HepG2 (cell line): ENCODE measurements around the gene ATP1B2. TPM values are rescaled to one million over a fixed set of nuclear protein-coding genes. Genes with fewer than 3 reads are reported as not detected.

ENCODE experiments used
- AHR ChIP-seq: IDR thresholded peaks from 2 replicates; pipeline ENCODE4 v1.6.1; 2018; ENCODE audit warnings: missing genetic modification reagents, missing compliant biosample characterization
- ARHGAP35 ChIP-seq: sonication (generic); formaldehyde crosslinking; IDR thresholded peaks from 2 replicates; pipeline ENCODE4 v1.9.0; 2022; ENCODE audit warnings: mild to moderate bottlenecking, inconsistent platforms, moderate library complexity, missing genetic modification reagents, borderline replicate concordance
- ATF7-NPFF ChIP-seq: sonication (generic); formaldehyde crosslinking; IDR thresholded peaks from 2 replicates; pipeline ENCODE4 v1.8.1; 2023; ENCODE audit warnings: mild to moderate bottlenecking, low read depth, missing genetic modification reagents, moderate library complexity
- EEA1 ChIP-seq: sonication (generic); formaldehyde crosslinking; IDR thresholded peaks from 2 replicates; pipeline ENCODE4 v1.5.1; 2020; ENCODE audit warnings: mild to moderate bottlenecking, missing genetic modification reagents, borderline replicate concordance
- HOMEZ ChIP-seq: IDR thresholded peaks from 2 replicates; pipeline ENCODE4 v1.6.1; 2016; ENCODE audit warnings: low read depth
- MEIS1 ChIP-seq: sonication (generic); formaldehyde crosslinking; IDR thresholded peaks from 2 replicates; pipeline ENCODE4 v1.9.0; 2021; ENCODE audit warnings: mild to moderate bottlenecking, missing genetic modification reagents, moderate library complexity, borderline replicate concordance
- NR2F1 ChIP-seq, 2 experiments: fragments of 450-650 bp in 1 of 2; formaldehyde crosslinking in 1 of 2; IDR thresholded peaks; 2 replicates each; pipeline versions ENCODE4 v1.5.0 to v1.6.1; 2016 to 2020; ENCODE audit warnings: mild to moderate bottlenecking in 1 of 2, missing compliant biosample characterization in 1 of 2, missing genetic modification reagents in 1 of 2, moderate library complexity in 1 of 2
- NR2F2 ChIP-seq: IDR thresholded peaks from 2 replicates; pipeline ENCODE4 v1.6.1; 2012; ENCODE audit warnings: low read depth, inconsistent platforms, borderline replicate concordance
- NR3C1 ChIP-seq: sonication (generic); formaldehyde crosslinking; IDR thresholded peaks from 2 replicates; pipeline ENCODE4 v1.4.0; 2020; ENCODE audit warnings: missing genetic modification reagents
- PHF20 ChIP-seq: sonication (generic); formaldehyde crosslinking; IDR thresholded peaks from 2 replicates; pipeline ENCODE4 v1.5.0; 2020; ENCODE audit warnings: mild to moderate bottlenecking, missing genetic modification reagents
- REL ChIP-seq: sonication (generic); formaldehyde crosslinking; conservative IDR thresholded peaks from 2 replicates; pipeline ENCODE4 v1.8.0; 2022; ENCODE audit warnings: mild to moderate bottlenecking, missing genetic modification reagents, moderate library complexity
- SMAD1 ChIP-seq: sonication (generic); formaldehyde crosslinking; IDR thresholded peaks from 2 replicates; pipeline ENCODE4 v1.4.0; 2020; ENCODE audit warnings: missing genetic modification reagents, low read depth, mild to moderate bottlenecking, borderline replicate concordance
- TFAP4 ChIP-seq: sonication (generic); IDR thresholded peaks from 2 replicates; pipeline ENCODE4 v1.6.1; 2016; ENCODE audit warnings: low read depth, borderline replicate concordance
- ZBTB20 ChIP-seq: sonication (generic); formaldehyde crosslinking; IDR thresholded peaks from 2 replicates; pipeline ENCODE4 v1.8.1; 2023; ENCODE audit warnings: missing genetic modification reagents, low read depth, mild to moderate bottlenecking, borderline replicate concordance
- ZC3H4 ChIP-seq: sonication (generic); formaldehyde crosslinking; IDR thresholded peaks from 2 replicates; pipeline ENCODE4 v1.4.0; 2020; ENCODE audit warnings: missing genetic modification reagents, borderline replicate concordance
- ZNF3 ChIP-seq: IDR thresholded peaks from 2 replicates; pipeline ENCODE4 v1.7.0; 2017; ENCODE audit warnings: inconsistent platforms
- ZNF30 ChIP-seq: sonication (generic); formaldehyde crosslinking; IDR thresholded peaks from 2 replicates; pipeline ENCODE4 v1.5.0; 2020; ENCODE audit warnings: mild to moderate bottlenecking, missing genetic modification reagents
- ZNF317 ChIP-seq: sonication (generic); formaldehyde crosslinking; IDR thresholded peaks from 2 replicates; pipeline ENCODE4 v1.5.0; 2020; ENCODE audit warnings: mild to moderate bottlenecking, missing genetic modification reagents
- ZNF574 ChIP-seq: sonication (generic); formaldehyde crosslinking; IDR thresholded peaks from 2 replicates; pipeline ENCODE4 v1.4.0; 2020; ENCODE audit warnings: missing genetic modification reagents
- ZNF720 ChIP-seq: sonication (generic); formaldehyde crosslinking; IDR thresholded peaks from 2 replicates; pipeline ENCODE4 v1.4.0; 2020; ENCODE audit warnings: missing genetic modification reagents
- ZNF850 ChIP-seq: sonication (generic); formaldehyde crosslinking; conservative IDR thresholded peaks from 2 replicates; pipeline ENCODE4 v1.9.0; 2021; ENCODE audit warnings: mild to moderate bottlenecking, missing genetic modification reagents
- polyA plus RNA-seq, 8 experiments: library from polyadenylated mRNA; depleted of rRNA in 3 of 8; stranded (reverse) in 7 of 8; unstranded in 1 of 8; fragments of >200 nt; fragmentation: Illumina TruSeq in 4 of 8; extraction: Trizol in 4 of 8; gene quantifications; 2 replicates each; pipeline versions ENCODE4 v1.2.1 to v1.2.3, GENCODE V29; 2011 to 2016; ENCODE audit warnings: low read depth in 4 of 8, missing spikeins in 1 of 8, mixed read lengths in 1 of 8; ENCODE audit not compliant: insufficient read depth in 1 of 8
- total RNA-seq, 5 experiments: library from RNA; depleted of rRNA; stranded (reverse); fragments of >200 nt; fragmentation: Illumina TruSeq; extraction: Trizol; gene quantifications; 2 replicates each; pipeline ENCODE4 v1.2.3, GENCODE V29; 2016; ENCODE audit warnings: low read depth in 1 of 5
- TF ChIP-seq, protein P1 (sequence below): sonication (generic); formaldehyde crosslinking; IDR thresholded peaks from 2 replicates; pipeline ENCODE4 v1.4.0; 2020; ENCODE audit warnings: mild to moderate bottlenecking, missing genetic modification reagents

ATP1B2 gene
- total and polyA plus RNA-seq, 2 of the 13 experiments (the other 11 are each of a cell fraction or from before 2014, with no cell fraction given) = not detected

GRCh38 chr17:7687072-7687907 is 36.6 kb downstream of the ATP1B2 start, which contains the start of gene TP53 (continued):
- TF ChIP-seq ZNF317 (CRISPR knock-in tag) (no peak), ZNF574 (CRISPR knock-in tag) (peak; percentile 87), ZNF3 (CRISPR knock-in tag) (no peak; the same call in 1 of the 2 replicates), ZNF30 (CRISPR knock-in tag) (no peak), REL (CRISPR knock-in tag) (0 out of 2 replicates have a peak, but pooled peaks have one; percentile 81), EEA1 (CRISPR knock-in tag) (no peak), HOMEZ (CRISPR knock-in tag) (no peak), NR3C1 (no peak), ZNF720 (no peak), MEIS1 (CRISPR knock-in tag) (no peak), NR2F1 (CRISPR knock-in tag; IDR thresholded peaks at IDR 0.05) (no peak), ZC3H4 (CRISPR knock-in tag) (no peak; the same call in 1 of the 2 replicates), NR2F2 (peak; percentile 14; the same call in 1 of the 2 replicates), PHF20 (CRISPR knock-in tag) (peak; percentile 61; the same call in 1 of the 2 replicates), AHR (CRISPR knock-in tag) (peak; percentile 72; the same call in 1 of the 2 replicates), TFAP4 (peak; percentile 41; the same call in 1 of the 2 replicates), ARHGAP35 (CRISPR knock-in tag) (no peak), ATF7-NPFF (CRISPR knock-in tag) (no peak), ZNF850 (CRISPR knock-in tag) (no peak), ZBTB20 (CRISPR knock-in tag) (no peak; the same call in 1 of the 2 replicates), SMAD1 (CRISPR knock-in tag) (no peak; the same call in 1 of the 2 replicates)
- TF ChIP-seq, protein P1, sequence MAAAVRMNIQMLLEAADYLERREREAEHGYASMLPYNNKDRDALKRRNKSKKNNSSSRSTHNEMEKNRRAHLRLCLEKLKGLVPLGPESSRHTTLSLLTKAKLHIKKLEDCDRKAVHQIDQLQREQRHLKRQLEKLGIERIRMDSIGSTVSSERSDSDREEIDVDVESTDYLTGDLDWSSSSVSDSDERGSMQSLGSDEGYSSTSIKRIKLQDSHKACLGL (CRISPR knock-in tag) = no peak
